MCF 10A (cell line): ENCODE measurements around the gene CD320. TPM values are rescaled to one million over a fixed set of nuclear protein-coding genes. Genes with fewer than 3 reads are reported as not detected.

Source experiments
- BruUV-seq: library from RNA; stranded (reverse); fragments of 400-500 nt; replicated peaks from 2 replicates; lab custom pipeline; 2021; lab: Mats Ljungman, UMichigan
- CTCF ChIA-PET: fragments of 300-600 bp; sonication (Branson Sonifier 250); formaldehyde crosslinking; extraction: SDS; loops from one replicate; lab custom pipeline; 2021; ENCODE audit warnings: antibody characterized with exemption, inconsistent platforms; lab: Yijun Ruan, JAX
- POLR2A ChIA-PET: fragments of 300-600, 350-650 bp; sonication (Branson Sonifier 250); formaldehyde crosslinking; extraction: SDS; loops from one replicate; lab custom pipeline; 2020; ENCODE audit warnings: antibody characterized with exemption, inconsistent platforms; lab: Yijun Ruan, JAX
- DNase-seq: peaks from one replicate; pipeline ENCODE4 v3.0.0-alpha.2; 2018; ENCODE audit not compliant: unreplicated experiment
- H3K27ac Mint-ChIP-seq: one replicate; pipeline ENCODE4 v1.8.0; 2022; ENCODE audit warnings: mild to moderate bottlenecking, low read depth, mixed read lengths; ENCODE audit not compliant: unreplicated experiment
- H3K27me3 Mint-ChIP-seq: one replicate; pipeline ENCODE4 v1.8.0; 2022; ENCODE audit warnings: mixed read lengths; ENCODE audit not compliant: insufficient read depth, unreplicated experiment
- H3K36me3 Mint-ChIP-seq: one replicate; pipeline ENCODE4 v1.8.0; 2022; ENCODE audit warnings: mild to moderate bottlenecking, moderate library complexity, mixed read lengths; ENCODE audit not compliant: insufficient read depth, unreplicated experiment
- H3K4me1 Mint-ChIP-seq: one replicate; pipeline ENCODE4 v1.8.0; 2022; ENCODE audit warnings: mixed read lengths; ENCODE audit not compliant: insufficient read depth, unreplicated experiment
- H3K4me3 Mint-ChIP-seq: one replicate; pipeline ENCODE4 v1.8.0; 2022; ENCODE audit warnings: mild to moderate bottlenecking, moderate library complexity, mixed read lengths; ENCODE audit not compliant: unreplicated experiment
- H3K9me3 Mint-ChIP-seq: one replicate; pipeline ENCODE4 v1.8.0; 2022; ENCODE audit warnings: mixed read lengths; ENCODE audit not compliant: unreplicated experiment
- intact Hi-C: fragments of 100-400 bp; cut with micrococcal nuclease; formaldehyde crosslinking; loops from 2 replicates; pipeline ENCODE4 v1.14.1; 2022
- total RNA-seq: library from RNA; stranded (reverse); gene quantifications from 2 replicates; pipeline ENCODE4 v1.2.3, GENCODE V29; 2022
- TF ChIP-seq, protein P1 (sequence below): fragments of 200-600 bp; IDR thresholded peaks from one replicate; pipeline ENCODE4 v1.8.0; 2022; ENCODE audit warnings: antibody characterized with exemption, mild to moderate bottlenecking; ENCODE audit not compliant: unreplicated experiment

CD320 gene
- total RNA-seq, 1 experiment from 2014 or later, result 68.8 TPM

DNA sequence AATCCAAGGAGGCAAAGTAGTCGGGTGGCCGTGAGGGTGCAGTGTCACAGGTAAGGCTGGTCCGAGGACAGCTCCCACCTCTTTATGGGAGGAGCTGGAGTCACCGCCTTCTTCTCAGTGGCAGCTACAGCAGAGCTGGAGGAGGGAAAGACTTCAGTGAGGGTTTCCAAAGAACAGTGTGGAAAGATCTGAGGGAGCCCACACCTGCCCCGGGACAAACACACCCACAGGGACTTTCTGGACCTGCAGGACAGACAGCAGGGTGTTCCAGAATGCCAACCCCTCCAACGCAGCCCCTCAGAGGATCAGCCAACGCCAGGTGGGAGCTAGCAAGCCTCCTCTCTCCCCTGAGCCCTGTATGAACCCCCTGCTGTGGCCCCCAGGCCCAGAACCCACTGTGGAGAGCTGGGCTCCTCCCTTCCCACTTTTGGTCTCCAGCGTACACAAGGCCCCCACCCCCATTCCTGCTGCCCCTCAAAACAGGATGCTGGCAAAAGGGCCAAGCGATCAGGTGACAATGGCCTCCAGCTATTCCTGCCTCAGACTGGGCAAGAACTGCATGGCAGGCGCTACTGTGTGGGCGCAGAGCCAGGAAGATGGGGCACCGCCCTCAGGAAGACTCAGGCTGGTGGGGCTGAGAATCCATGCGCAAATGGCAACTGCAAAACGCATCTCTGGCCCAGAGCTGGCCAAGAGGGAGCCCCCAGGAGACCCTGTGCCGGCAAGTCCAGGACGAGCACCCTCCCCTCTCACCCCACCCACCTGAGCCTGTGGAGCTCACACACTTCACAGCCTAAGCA lies 3.5 kb upstream of the CD320 start:
- H3K9me3 Mint-ChIP-seq, result no peaks in the 10 kb centered on the region
- intact Hi-C loops, result no loop called here
- DNase-seq, result no peak
- H3K4me3 Mint-ChIP-seq, result no peak overlapping the region
- no peak overlapping the region for H3K27ac Mint-ChIP-seq
- CTCF ChIA-PET, result interaction anchor here (0.7 to 0.9 kb wide), 4 partner anchors 42 to 266 kb away, joined by 3 to 6 read pairs (median 3); no protein-coding TSS in a partner anchor
- TF ChIP-seq, protein P1, sequence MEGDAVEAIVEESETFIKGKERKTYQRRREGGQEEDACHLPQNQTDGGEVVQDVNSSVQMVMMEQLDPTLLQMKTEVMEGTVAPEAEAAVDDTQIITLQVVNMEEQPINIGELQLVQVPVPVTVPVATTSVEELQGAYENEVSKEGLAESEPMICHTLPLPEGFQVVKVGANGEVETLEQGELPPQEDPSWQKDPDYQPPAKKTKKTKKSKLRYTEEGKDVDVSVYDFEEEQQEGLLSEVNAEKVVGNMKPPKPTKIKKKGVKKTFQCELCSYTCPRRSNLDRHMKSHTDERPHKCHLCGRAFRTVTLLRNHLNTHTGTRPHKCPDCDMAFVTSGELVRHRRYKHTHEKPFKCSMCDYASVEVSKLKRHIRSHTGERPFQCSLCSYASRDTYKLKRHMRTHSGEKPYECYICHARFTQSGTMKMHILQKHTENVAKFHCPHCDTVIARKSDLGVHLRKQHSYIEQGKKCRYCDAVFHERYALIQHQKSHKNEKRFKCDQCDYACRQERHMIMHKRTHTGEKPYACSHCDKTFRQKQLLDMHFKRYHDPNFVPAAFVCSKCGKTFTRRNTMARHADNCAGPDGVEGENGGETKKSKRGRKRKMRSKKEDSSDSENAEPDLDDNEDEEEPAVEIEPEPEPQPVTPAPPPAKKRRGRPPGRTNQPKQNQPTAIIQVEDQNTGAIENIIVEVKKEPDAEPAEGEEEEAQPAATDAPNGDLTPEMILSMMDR, result no peak
- H3K36me3 Mint-ChIP-seq, result peaks cover 65% of the 10 kb centered on the region
- POLR2A ChIA-PET, result interaction anchor here (0.6 to 2.1 kb wide), 3 partner anchors 9 to 21 kb away, joined by 3 to 20 read pairs (median 3); partner anchors contain the start of genes NDUFA7 and RPS28
- H3K4me1 Mint-ChIP-seq, result peaks cover 15% of the 10 kb centered on the region
- BruUV-seq, result no TSS peak
- no peaks in the 10 kb centered on the region for H3K27me3 Mint-ChIP-seq

DNA sequence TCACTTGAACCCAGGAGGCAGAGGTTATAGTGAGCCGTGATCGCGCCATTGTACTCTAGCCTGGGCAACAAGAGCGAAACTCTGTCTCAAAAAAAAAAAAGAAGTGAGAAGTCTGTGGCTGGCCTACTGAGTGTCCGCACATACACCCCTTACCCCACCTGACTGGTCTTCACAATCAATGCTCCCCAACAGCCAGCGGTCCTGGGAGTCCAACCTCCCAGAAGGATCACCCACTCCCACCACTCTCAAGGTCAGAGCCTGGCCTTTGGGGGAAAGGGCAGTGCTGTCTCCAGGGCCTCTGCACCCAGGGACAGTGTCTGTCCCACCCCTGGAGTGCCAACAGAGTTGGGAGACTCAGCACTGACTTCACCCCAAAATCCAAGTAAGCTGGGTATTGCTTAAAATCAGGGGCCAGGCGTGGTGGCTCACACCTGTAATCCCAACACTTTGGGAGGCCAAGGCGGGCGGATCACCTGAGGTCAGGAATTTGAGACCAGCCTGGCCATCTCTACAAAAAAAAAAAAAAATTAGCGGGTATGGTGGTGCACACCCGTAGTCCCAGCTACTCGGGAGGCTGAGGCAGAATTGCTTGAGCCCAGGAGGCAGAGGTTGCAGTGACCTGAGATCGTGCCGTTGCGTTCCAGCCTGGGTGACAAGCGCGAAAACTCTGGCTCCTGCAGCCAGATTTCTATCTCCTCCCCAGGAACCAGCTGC lies 2.3 kb upstream of the CD320 start:
- peaks cover 57% of the 10 kb centered on the region for H3K36me3 Mint-ChIP-seq
- no peak overlapping the region for H3K27ac Mint-ChIP-seq
- no peaks in the 10 kb centered on the region for H3K27me3 Mint-ChIP-seq
- no peaks in the 10 kb centered on the region for H3K9me3 Mint-ChIP-seq
- ChIA-PET CTCF (interaction anchor here (0.9 to 1.3 kb wide), 4 partner anchors 9 to 271 kb away, joined by 3 to 9 read pairs (median 3); no protein-coding TSS in a partner anchor), POLR2A (interaction anchor here (1.1 to 2.1 kb wide), 2 partner anchors 10 to 16 kb away, joined by 3 to 20 read pairs; partner anchors contain the start of genes NDUFA7 and RPS28)
- BruUV-seq, result no TSS peak
- intact Hi-C loops, result no loop called here
- TF ChIP-seq, protein P1, result no peak
- no peak for DNase-seq
- H3K4me1 Mint-ChIP-seq, result peaks cover 15% of the 10 kb centered on the region
- H3K4me3 Mint-ChIP-seq, result no peak overlapping the region

DNA sequence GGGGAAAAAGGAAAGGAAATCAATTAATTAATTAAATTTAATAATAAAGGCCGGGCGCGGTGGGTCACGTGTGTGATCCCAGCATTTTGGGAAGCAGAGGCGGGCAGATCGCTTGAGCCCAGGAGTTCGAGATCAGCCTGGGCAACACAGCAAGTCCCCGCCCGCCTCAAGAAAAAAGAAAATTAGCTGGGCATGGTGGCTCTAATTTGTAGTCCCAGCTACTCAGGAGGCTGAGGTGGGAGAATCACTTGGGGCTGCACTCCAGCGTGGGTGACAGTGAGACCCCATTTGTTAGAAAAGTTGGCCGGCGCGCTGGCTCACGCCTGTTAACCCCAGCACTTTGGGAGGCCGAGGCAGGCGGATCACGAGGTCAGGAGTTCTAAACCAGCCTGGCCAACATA lies 733 bp upstream of the CD320 start:
- peaks cover 45% of the 10 kb centered on the region for H3K36me3 Mint-ChIP-seq
- H3K4me1 Mint-ChIP-seq, result peaks cover 15% of the 10 kb centered on the region
- peak overlapping the region; percentile 9 for H3K27ac Mint-ChIP-seq
- POLR2A ChIA-PET, result interaction anchor here (1.1 to 4.7 kb wide), 2 partner anchors 12 to 134 kb away, joined by 4 to 30 read pairs; partner anchors contain the start of genes NDUFA7 and RPS28
- no peaks in the 10 kb centered on the region for H3K9me3 Mint-ChIP-seq
- intact Hi-C loops, result no loop called here
- TF ChIP-seq, protein P1, result no peak
- no peak for DNase-seq
- CTCF ChIA-PET, result interaction anchor here (0.6 to 1.2 kb wide), 3 partner anchors 273 to 1480 kb away, joined by 3 to 4 read pairs (median 3); no protein-coding TSS in a partner anchor
- peak overlapping the region; percentile 86 for H3K4me3 Mint-ChIP-seq
- no TSS peak for BruUV-seq
- no peaks in the 10 kb centered on the region for H3K27me3 Mint-ChIP-seq
